Measurements from ENCODE around the gene CLIC6. TPM values are rescaled to one million over a fixed set of nuclear protein-coding genes. Genes with fewer than 3 reads are reported as not detected.

Gene CLIC6
- total RNA-seq, 1 donor from 2014 or later = 1.3 TPM

GRCh38 chr21:34679051-34679450 is 10.3 kb downstream of the CLIC6 start:
- TF ChIP-seq CTCF (conservative IDR thresholded peaks at IDR 0.05; ENCODE audit: low read depth, low read length) = no peak
- H3K4me3 ChIP-seq (ENCODE audit: low read depth, low read length) = no peak overlapping the region
- DNase-seq (ENCODE audit: low read depth) = no peak

DNA sequence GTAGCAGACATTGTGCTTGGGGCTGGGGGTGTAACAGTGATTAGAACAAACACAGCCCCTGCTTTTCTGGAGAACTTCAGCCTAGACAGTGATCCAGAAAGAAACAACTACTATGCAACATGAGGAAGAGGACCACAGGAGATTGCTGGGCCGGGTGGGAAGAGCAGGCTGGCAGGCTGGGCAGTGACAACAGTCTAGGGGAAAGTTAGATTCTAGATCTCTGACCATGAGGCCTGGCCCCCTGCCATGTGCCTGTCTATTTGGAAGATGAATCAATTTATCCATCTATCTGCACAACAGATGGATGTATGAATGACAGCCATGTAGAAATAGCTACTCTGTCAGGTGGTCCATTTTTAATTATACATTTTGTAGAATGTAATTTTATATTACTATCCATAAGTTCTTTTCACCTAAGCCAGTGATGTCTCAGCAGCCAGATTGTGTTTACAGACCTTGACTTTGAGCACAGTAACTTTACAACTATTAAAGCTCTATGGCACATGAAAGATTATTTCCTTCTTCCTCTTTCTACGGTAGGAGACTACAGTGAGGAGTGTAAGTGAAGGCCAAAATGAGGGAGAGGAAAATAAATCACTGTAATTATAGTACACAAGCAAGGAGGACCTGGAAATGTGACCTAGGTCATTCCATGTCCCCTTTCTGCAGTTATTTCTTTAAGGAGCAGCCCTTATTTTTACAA is 15.5 kb downstream of the CLIC6 start:
- no peak for DNase-seq (ENCODE audit: low read depth)
- no peak for TF ChIP-seq CTCF (conservative IDR thresholded peaks at IDR 0.05; ENCODE audit: low read depth, low read length)
- H3K4me3 ChIP-seq (ENCODE audit: low read depth, low read length) = no peak overlapping the region

DNA sequence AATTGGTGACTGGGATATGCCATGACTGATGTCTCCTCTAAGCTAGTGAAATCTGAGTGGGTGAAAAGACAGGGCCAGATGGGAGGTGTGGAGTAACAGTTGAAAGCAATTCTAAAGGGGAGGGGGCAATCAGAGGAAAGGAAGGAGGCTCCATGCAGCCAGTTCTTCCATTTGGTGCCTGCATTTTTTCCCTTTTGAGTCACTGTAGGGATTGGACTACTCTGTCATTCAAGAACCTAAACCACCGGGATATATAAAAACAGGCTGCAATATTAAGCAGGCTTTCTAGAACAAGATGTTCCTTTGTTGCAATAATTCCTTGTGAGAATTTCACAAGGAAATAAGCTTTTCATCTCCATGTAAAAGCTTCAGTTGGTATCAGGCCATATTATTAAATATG is 18.3 kb downstream of the CLIC6 start:
- no peak overlapping the region for H3K4me3 ChIP-seq (ENCODE audit: low read depth, low read length)
- no peak for TF ChIP-seq CTCF (conservative IDR thresholded peaks at IDR 0.05; ENCODE audit: low read depth, low read length)
- no peak for DNase-seq (ENCODE audit: low read depth)

- DNase-seq (ENCODE audit: low read depth) = no peak
- no peak for TF ChIP-seq CTCF (conservative IDR thresholded peaks at IDR 0.05; ENCODE audit: low read depth, low read length)
- H3K4me3 ChIP-seq (ENCODE audit: low read depth, low read length) = no peak overlapping the region
Observed at GRCh38 chr21:34687745-34688144, 19.0 kb downstream of the CLIC6 start.

- no peak for TF ChIP-seq CTCF (conservative IDR thresholded peaks at IDR 0.05; ENCODE audit: low read depth, low read length)
- DNase-seq (ENCODE audit: low read depth) = no peak
- no peak overlapping the region for H3K4me3 ChIP-seq (ENCODE audit: low read depth, low read length)
Observed at GRCh38 chr21:34688145-34688544, 19.4 kb downstream of the CLIC6 start.

DNA sequence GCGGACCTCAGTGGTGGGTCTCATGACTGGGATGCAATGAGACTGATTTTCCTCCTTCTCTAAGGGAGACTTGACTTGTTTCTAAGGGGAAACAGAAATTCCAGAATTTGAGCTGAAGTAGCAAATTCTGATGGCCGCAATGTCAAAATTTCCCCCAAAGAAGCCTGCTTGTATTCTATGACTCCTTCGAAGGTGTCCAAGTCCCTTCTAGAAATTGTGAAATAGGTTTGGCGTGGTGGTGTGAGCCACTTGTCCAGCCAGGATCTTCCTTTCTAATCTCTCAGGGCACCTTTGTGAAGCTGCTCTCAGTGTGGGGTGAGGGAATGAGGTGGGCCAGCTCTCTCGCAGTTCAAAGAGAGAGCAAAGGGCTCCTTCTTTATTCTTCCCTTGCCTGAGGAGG is 19.9 kb downstream of the CLIC6 start:
- no peak for DNase-seq (ENCODE audit: low read depth)
- TF ChIP-seq CTCF (conservative IDR thresholded peaks at IDR 0.05; ENCODE audit: low read depth, low read length) = no peak
- H3K4me3 ChIP-seq (ENCODE audit: low read depth, low read length) = no peak overlapping the region
